ENCODE results near the gene FBXL2.
A peak's percentile ranks its signal among the peaks of the same experiment; 100 is the strongest.

The FBXL2 gene

GRCh38 chr3:33315826-33316225 lies 38.6 kb downstream of the FBXL2 start:
- TF ChIP-seq ISL1 (CRISPR knock-in tag; IDR thresholded peaks at IDR 0.05) (peak; percentile 34; the same call in 1 of the 2 replicates), SNAI2 (CRISPR knock-in tag; IDR thresholded peaks at IDR 0.05) (no peak), CSRNP3 (CRISPR knock-in tag; IDR thresholded peaks at IDR 0.05) (no peak), CSDC2 (CRISPR knock-in tag; IDR thresholded peaks at IDR 0.05) (no peak), ZC3H10 (CRISPR knock-in tag; IDR thresholded peaks at IDR 0.05) (no peak)
- ATAC-seq, result no peak

- ATAC-seq, result peak; percentile 66
- TF ChIP-seq OSR1 (CRISPR knock-in tag; IDR thresholded peaks at IDR 0.05) (no peak), ARNTL (CRISPR knock-in tag; IDR thresholded peaks at IDR 0.05; ENCODE audit: borderline replicate concordance, low read depth) (no peak), TCF4 (CRISPR knock-in tag; IDR thresholded peaks at IDR 0.05; ENCODE audit: borderline replicate concordance) (peak; percentile 57; the same call in 1 of the 2 replicates), ISL1 (CRISPR knock-in tag; IDR thresholded peaks at IDR 0.05) (peak; percentile 93), POU6F1 (CRISPR knock-in tag; IDR thresholded peaks at IDR 0.05; ENCODE audit: borderline replicate concordance, low read depth) (no peak), ZFP3 (CRISPR knock-in tag; IDR thresholded peaks at IDR 0.05) (no peak), CREB5 (CRISPR knock-in tag; IDR thresholded peaks at IDR 0.05; ENCODE audit: low read depth) (peak; percentile 48; the same call in 1 of the 2 replicates), ZC3H10 (CRISPR knock-in tag; IDR thresholded peaks at IDR 0.05) (no peak), TSHZ2 (CRISPR knock-in tag; IDR thresholded peaks at IDR 0.05) (peak; percentile 81; the same call in 1 of the 2 replicates)
These were observed 40.9 kb downstream of the FBXL2 start for GRCh38 chr3:33317963-33318709.

GRCh38 chr3:33318710-33319380 lies 41.6 kb downstream of the FBXL2 start:
- ATAC-seq, result peak; percentile 44
- TF ChIP-seq PATZ1 (CRISPR knock-in tag; IDR thresholded peaks at IDR 0.05; ENCODE audit: borderline replicate concordance) (no peak), ZNF70 (CRISPR knock-in tag; IDR thresholded peaks at IDR 0.05) (no peak), TOX (CRISPR knock-in tag; IDR thresholded peaks at IDR 0.05; ENCODE audit: borderline replicate concordance) (no peak)

GRCh38 chr3:33322412-33322811 lies 45.2 kb downstream of the FBXL2 start:
- ATAC-seq, result no peak; the same call in 2 of the 3 replicates
- TF ChIP-seq CSRNP3 (CRISPR knock-in tag; IDR thresholded peaks at IDR 0.05) (no peak), CSDC2 (CRISPR knock-in tag; IDR thresholded peaks at IDR 0.05) (no peak), RARB (CRISPR knock-in tag; IDR thresholded peaks at IDR 0.05) (no peak), ZNF70 (CRISPR knock-in tag; IDR thresholded peaks at IDR 0.05) (no peak), BACH2 (CRISPR knock-in tag; IDR thresholded peaks at IDR 0.05; ENCODE audit: borderline replicate concordance) (no peak), CREB5 (CRISPR knock-in tag; IDR thresholded peaks at IDR 0.05; ENCODE audit: low read depth) (no peak), ESRRG (CRISPR knock-in tag; IDR thresholded peaks at IDR 0.05) (no peak), SNAI2 (CRISPR knock-in tag; IDR thresholded peaks at IDR 0.05) (no peak), ISL1 (CRISPR knock-in tag; IDR thresholded peaks at IDR 0.05) (no peak), ZNF8 (CRISPR knock-in tag; IDR thresholded peaks at IDR 0.05) (no peak), POU6F1 (CRISPR knock-in tag; IDR thresholded peaks at IDR 0.05; ENCODE audit: borderline replicate concordance, low read depth) (no peak), GLIS3 (CRISPR knock-in tag; IDR thresholded peaks at IDR 0.05) (no peak), ZFP3 (CRISPR knock-in tag; IDR thresholded peaks at IDR 0.05) (no peak)
